Gastrocnemius medialis (tissue), 4 donors: ENCODE results near the gene DNAAF5.

Source experiments
- CTCF ChIP-seq, 5 experiments: fragments of 450-650 bp in 3 of 5; fragments of 200-600 bp in 2 of 5; sonication (generic) in 2 of 5; IDR thresholded peaks in 4 of 5; conservative IDR thresholded peaks in 1 of 5; 1 replicate in 4 of 5; 2 replicates in 1 of 5; pipeline ENCODE4 v1.5.1; 2016 to 2019; ENCODE audit warnings: antibody characterized with exemption in 5 of 5, mild to moderate bottlenecking in 3 of 5, moderate library complexity in 3 of 5
- POLR2A ChIP-seq, 2 donors: fragments of 450-650 bp; IDR thresholded peaks; one replicate each; pipeline ENCODE4 v1.6.1; 2017; ENCODE audit warnings: antibody characterized with exemption in 2 of 2, mild to moderate bottlenecking in 2 of 2, moderate library complexity in 2 of 2

GRCh38 chr7:747186-747585 is 20.7 kb downstream of the DNAAF5 start:
- no peak for TF ChIP-seq CTCF (IDR thresholded peaks at IDR 0.05 in 4 of 5, conservative IDR thresholded peaks at IDR 0.05 in 1 of 5)
- no peak for TF ChIP-seq POLR2A (IDR thresholded peaks at IDR 0.05)
